ENCODE measurements around the gene INHA. TPM values are rescaled to one million over a fixed set of nuclear protein-coding genes. Genes with fewer than 3 reads are reported as not detected.

The INHA gene
- total and polyA plus RNA-seq, 2 donors (not counting 1 experiment from before 2014, with no cell fraction given): not detected

DNA sequence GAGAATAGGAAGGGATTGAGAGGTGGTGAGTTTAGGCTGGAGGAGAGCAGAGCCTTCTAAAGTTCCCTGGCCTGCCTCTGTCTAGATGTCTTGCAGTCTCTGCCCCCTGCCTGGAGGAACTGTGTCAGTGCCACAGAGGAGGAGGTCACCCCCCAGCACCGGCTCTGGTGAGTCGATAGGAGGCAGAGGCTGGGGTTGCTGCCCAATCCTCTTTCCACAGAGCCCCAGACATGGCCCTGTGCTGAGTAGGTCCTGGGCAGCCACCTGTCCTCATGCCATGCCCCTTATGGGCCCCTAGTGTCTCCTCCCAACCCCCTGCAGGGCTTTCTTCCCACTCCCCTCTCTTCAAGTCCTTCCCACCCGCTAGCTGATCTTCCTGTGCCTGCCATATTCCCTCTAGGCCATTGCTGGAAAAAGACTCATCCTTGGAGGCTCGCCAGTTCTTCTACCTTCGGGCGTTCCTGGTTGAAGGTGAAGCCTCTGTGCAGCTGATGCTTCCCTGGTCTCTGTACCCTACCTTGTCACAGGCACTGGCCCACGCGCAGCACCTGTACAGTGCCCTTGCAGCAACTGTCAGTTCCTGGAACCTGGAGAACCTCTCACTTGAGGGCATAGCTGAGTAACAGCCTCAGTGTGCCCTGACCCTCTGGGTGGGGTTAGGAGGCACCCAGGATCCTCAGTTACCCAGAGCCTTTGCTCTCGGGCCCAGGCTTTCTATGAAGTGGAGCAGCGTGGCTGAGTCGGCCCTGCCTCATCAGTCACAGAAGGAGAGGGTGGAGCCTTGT lies 42.2 kb downstream of the INHA start:
- ChIA-PET POLR2A (no interaction called here), CTCF (no interaction called here)
- Histone ChIP-seq H3K9me3 (ENCODE audit: control extremely low read depth in 1 of 3, control insufficient read depth in 2 of 3, insufficient read depth in 1 of 3, low read length in 2 of 3) (no peaks in the 10 kb centered on the region), H3K36me3 (replicated peaks in 1 of 2; ENCODE audit: control extremely low read depth in 1 of 2, control insufficient read depth in 1 of 2, extremely low read depth in 1 of 2, insufficient read depth in 2 of 2, low read length in 1 of 2) (peaks cover 0 to 27% of the 10 kb centered on the region in 2 experiments), H3K4me3 (ENCODE audit: control extremely low read depth in 1 of 5, extremely low read depth in 1 of 5, insufficient read depth in 1 of 5, low read depth in 2 of 5, low read length in 4 of 5) (no peak overlapping the region), H3K4me1 (ENCODE audit: control insufficient read depth in 2 of 2, insufficient read depth in 2 of 2, low read length in 2 of 2) (peaks cover 9% of the 10 kb centered on the region in 2 donors), H2AFZ (ENCODE audit: insufficient read depth, low read depth, low read length, poor library complexity, severe bottlenecking) (no peak overlapping the region), H4K20me1 (ENCODE audit: control insufficient read depth, insufficient read depth, low read length, poor library complexity, severe bottlenecking) (no peaks in the 10 kb centered on the region), H3K9ac (ENCODE audit: low read length) (no peak overlapping the region), H3K27me3 (replicated peaks in 1 of 4; ENCODE audit: control extremely low read depth in 1 of 4, control insufficient read depth in 3 of 4, insufficient read depth in 4 of 4, low read length in 3 of 4) (no peaks in the 10 kb centered on the region), H3K27ac (ENCODE audit: low read length in 2 of 2) (no peak overlapping the region), H3K4me2 (replicated peaks; ENCODE audit: low read depth, low read length, poor library complexity, severe bottlenecking) (no peak overlapping the region), H3K79me2 (ENCODE audit: control insufficient read depth, insufficient read depth, low read length) (no peaks in the 10 kb centered on the region)
- no peak overlapping the region for H3K4me3 Mint-ChIP-seq
- intact Hi-C loops (cut with micrococcal nuclease): no loop called here
- TF ChIP-seq, protein P1, sequence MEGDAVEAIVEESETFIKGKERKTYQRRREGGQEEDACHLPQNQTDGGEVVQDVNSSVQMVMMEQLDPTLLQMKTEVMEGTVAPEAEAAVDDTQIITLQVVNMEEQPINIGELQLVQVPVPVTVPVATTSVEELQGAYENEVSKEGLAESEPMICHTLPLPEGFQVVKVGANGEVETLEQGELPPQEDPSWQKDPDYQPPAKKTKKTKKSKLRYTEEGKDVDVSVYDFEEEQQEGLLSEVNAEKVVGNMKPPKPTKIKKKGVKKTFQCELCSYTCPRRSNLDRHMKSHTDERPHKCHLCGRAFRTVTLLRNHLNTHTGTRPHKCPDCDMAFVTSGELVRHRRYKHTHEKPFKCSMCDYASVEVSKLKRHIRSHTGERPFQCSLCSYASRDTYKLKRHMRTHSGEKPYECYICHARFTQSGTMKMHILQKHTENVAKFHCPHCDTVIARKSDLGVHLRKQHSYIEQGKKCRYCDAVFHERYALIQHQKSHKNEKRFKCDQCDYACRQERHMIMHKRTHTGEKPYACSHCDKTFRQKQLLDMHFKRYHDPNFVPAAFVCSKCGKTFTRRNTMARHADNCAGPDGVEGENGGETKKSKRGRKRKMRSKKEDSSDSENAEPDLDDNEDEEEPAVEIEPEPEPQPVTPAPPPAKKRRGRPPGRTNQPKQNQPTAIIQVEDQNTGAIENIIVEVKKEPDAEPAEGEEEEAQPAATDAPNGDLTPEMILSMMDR (IDR thresholded peaks at IDR 0.05): no peak
- TF ChIP-seq EZH2 (IDR thresholded peaks at IDR 0.05; ENCODE audit: borderline replicate concordance, insufficient read depth, low read depth, low read length, poor library complexity, severe bottlenecking): no peak
- ATAC-seq (ENCODE audit: low read depth) (no peak), DNase-seq (no peak)
- H3K4me1 Mint-ChIP-seq: peaks cover 13% of the 10 kb centered on the region
- 97% methylated on average over 10 of the region's 11 CpGs for WGBS (ENCODE audit: insufficient coverage)
- no peaks in the 10 kb centered on the region for H3K27me3 Mint-ChIP-seq
- no peaks in the 10 kb centered on the region for H3K9me3 Mint-ChIP-seq (ENCODE audit: insufficient read depth)
- no peak overlapping the region for H3K27ac Mint-ChIP-seq

DNA sequence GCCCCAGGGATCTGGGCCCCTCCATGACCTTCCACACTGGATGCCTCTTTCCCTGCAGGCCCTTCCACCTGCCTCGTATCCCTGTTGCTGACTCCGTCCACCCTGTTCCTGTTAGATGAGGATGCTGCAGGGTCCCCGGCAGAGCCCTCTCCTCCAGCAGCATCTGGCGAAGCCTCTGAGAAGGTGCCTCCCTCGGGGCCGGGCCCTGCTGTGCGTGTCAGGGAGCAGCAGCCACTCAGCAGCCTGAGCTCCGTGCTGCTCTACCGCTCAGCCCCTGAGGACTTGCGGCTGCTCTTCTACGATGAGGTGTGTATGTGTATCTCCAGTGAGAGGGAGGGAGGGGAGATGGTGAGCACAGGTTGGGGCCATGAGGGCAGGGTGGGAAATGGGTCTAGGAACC lies 42.9 kb downstream of the INHA start:
- Mint-ChIP-seq H3K27ac (no peak overlapping the region), H3K4me1 (peaks cover 13% of the 10 kb centered on the region), H3K4me3 (no peak overlapping the region), H3K27me3 (no peaks in the 10 kb centered on the region), H3K9me3 (ENCODE audit: insufficient read depth) (no peaks in the 10 kb centered on the region)
- Histone ChIP-seq H3K4me1 (ENCODE audit: control insufficient read depth in 2 of 2, insufficient read depth in 2 of 2, low read length in 2 of 2) (peaks cover 9% of the 10 kb centered on the region in 2 donors), H4K20me1 (ENCODE audit: control insufficient read depth, insufficient read depth, low read length, poor library complexity, severe bottlenecking) (no peaks in the 10 kb centered on the region), H3K4me3 (ENCODE audit: control extremely low read depth in 1 of 5, extremely low read depth in 1 of 5, insufficient read depth in 1 of 5, low read depth in 2 of 5, low read length in 4 of 5) (no peak overlapping the region), H3K9ac (ENCODE audit: low read length) (no peak overlapping the region), H3K27me3 (replicated peaks in 1 of 4; ENCODE audit: control extremely low read depth in 1 of 4, control insufficient read depth in 3 of 4, insufficient read depth in 4 of 4, low read length in 3 of 4) (no peaks in the 10 kb centered on the region), H3K9me3 (ENCODE audit: control extremely low read depth in 1 of 3, control insufficient read depth in 2 of 3, insufficient read depth in 1 of 3, low read length in 2 of 3) (no peaks in the 10 kb centered on the region), H3K4me2 (replicated peaks; ENCODE audit: low read depth, low read length, poor library complexity, severe bottlenecking) (no peak overlapping the region), H3K79me2 (ENCODE audit: control insufficient read depth, insufficient read depth, low read length) (no peaks in the 10 kb centered on the region), H3K27ac (ENCODE audit: low read length in 2 of 2) (no peak overlapping the region), H2AFZ (ENCODE audit: insufficient read depth, low read depth, low read length, poor library complexity, severe bottlenecking) (no peak overlapping the region), H3K36me3 (replicated peaks in 1 of 2; ENCODE audit: control extremely low read depth in 1 of 2, control insufficient read depth in 1 of 2, extremely low read depth in 1 of 2, insufficient read depth in 2 of 2, low read length in 1 of 2) (peaks cover 0 to 23% of the 10 kb centered on the region in 2 experiments)
- POLR2A ChIA-PET: no interaction called here
- intact Hi-C loops (cut with micrococcal nuclease): no loop called here
- CTCF ChIA-PET: no interaction called here
- DNase-seq: no peak
- no peak for TF ChIP-seq EZH2 (IDR thresholded peaks at IDR 0.05; ENCODE audit: borderline replicate concordance, insufficient read depth, low read depth, low read length, poor library complexity, severe bottlenecking)
- TF ChIP-seq, protein P1 (IDR thresholded peaks at IDR 0.05): no peak
- WGBS (ENCODE audit: insufficient coverage): 85% methylated on average over 11 of the region's 11 CpGs
- ATAC-seq (ENCODE audit: low read depth): no peak

All from B cell (primary cell).